ENCODE data around the gene SLC16A4. TPM values are rescaled to one million over a fixed set of nuclear protein-coding genes. Genes with fewer than 3 reads are reported as not detected.
"Not testable (repeated sequence)": the region's sequence is repeated elsewhere in the genome, so short reads cannot be mapped to it uniquely, and the experiment has no call there.

The SLC16A4 gene
- total and polyA plus RNA-seq, 10 of the 15 experiments (the other 5 are each of a cell fraction or from before 2014, with no cell fraction given): 0.13 to 2.2 (median 0.26) TPM; not detected in 1

DNA sequence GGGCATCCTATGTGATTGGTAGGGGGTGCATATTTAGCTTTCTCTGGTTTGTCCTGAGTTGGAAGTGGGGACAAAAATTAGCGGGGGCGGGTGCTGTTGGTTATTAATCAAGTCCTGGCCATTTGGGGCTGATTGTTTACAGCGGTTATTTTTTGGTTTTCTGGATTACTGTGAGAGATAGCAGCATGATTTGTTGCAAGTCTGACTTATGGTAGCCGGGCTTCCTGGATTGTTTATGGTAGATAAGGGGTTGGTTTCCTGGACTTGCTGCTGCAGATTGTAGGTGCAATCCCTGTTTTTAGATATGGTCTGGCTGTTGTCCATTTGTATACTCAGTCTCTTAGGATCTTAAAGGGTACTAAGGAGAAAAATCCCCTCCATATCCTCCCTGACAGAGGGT is 48.1 kb upstream of the SLC16A4 start (continued):
- no peak for TF ChIP-seq ZZZ3 (IDR thresholded peaks at IDR 0.05; ENCODE audit: control insufficient read depth, insufficient read length, low read depth)
- no peak for TF ChIP-seq POLR2A (IDR thresholded peaks at IDR 0.05; ENCODE audit: low read depth, low read length)
- TF ChIP-seq, protein P1, sequence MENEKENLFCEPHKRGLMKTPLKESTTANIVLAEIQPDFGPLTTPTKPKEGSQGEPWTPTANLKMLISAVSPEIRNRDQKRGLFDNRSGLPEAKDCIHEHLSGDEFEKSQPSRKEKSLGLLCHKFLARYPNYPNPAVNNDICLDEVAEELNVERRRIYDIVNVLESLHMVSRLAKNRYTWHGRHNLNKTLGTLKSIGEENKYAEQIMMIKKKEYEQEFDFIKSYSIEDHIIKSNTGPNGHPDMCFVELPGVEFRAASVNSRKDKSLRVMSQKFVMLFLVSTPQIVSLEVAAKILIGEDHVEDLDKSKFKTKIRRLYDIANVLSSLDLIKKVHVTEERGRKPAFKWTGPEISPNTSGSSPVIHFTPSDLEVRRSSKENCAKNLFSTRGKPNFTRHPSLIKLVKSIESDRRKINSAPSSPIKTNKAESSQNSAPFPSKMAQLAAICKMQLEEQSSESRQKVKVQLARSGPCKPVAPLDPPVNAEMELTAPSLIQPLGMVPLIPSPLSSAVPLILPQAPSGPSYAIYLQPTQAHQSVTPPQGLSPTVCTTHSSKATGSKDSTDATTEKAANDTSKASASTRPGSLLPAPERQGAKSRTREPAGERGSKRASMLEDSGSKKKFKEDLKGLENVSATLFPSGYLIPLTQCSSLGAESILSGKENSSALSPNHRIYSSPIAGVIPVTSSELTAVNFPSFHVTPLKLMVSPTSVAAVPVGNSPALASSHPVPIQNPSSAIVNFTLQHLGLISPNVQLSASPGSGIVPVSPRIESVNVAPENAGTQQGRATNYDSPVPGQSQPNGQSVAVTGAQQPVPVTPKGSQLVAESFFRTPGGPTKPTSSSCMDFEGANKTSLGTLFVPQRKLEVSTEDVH (IDR thresholded peaks at IDR 0.05; ENCODE audit: low read depth, partially characterized antibody): no peak
- TF ChIP-seq KAT2A (conservative IDR thresholded peaks at IDR 0.05; ENCODE audit: control insufficient read depth, low read depth, low read length): no peak
- no peak for TF ChIP-seq RCOR1 (conservative IDR thresholded peaks at IDR 0.05; ENCODE audit: low read depth, low read length)
- TF ChIP-seq HDAC2 (IDR thresholded peaks at IDR 0.05): no peak
- TF ChIP-seq, protein P2, sequence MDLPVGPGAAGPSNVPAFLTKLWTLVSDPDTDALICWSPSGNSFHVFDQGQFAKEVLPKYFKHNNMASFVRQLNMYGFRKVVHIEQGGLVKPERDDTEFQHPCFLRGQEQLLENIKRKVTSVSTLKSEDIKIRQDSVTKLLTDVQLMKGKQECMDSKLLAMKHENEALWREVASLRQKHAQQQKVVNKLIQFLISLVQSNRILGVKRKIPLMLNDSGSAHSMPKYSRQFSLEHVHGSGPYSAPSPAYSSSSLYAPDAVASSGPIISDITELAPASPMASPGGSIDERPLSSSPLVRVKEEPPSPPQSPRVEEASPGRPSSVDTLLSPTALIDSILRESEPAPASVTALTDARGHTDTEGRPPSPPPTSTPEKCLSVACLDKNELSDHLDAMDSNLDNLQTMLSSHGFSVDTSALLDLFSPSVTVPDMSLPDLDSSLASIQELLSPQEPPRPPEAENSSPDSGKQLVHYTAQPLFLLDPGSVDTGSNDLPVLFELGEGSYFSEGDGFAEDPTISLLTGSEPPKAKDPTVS (IDR thresholded peaks at IDR 0.05; ENCODE audit: low read depth, low read length): no peak
- no peak for TF ChIP-seq SMAD1 (IDR thresholded peaks at IDR 0.05; ENCODE audit: low read depth, partially characterized antibody)
- TF ChIP-seq, protein P3, sequence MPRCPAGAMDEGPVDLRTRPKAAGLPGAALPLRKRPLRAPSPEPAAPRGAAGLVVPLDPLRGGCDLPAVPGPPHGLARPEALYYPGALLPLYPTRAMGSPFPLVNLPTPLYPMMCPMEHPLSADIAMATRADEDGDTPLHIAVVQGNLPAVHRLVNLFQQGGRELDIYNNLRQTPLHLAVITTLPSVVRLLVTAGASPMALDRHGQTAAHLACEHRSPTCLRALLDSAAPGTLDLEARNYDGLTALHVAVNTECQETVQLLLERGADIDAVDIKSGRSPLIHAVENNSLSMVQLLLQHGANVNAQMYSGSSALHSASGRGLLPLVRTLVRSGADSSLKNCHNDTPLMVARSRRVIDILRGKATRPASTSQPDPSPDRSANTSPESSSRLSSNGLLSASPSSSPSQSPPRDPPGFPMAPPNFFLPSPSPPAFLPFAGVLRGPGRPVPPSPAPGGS (IDR thresholded peaks at IDR 0.05; ENCODE audit: borderline replicate concordance, insufficient read depth, low read depth, low read length, poor library complexity, severe bottlenecking): no peak

DNA sequence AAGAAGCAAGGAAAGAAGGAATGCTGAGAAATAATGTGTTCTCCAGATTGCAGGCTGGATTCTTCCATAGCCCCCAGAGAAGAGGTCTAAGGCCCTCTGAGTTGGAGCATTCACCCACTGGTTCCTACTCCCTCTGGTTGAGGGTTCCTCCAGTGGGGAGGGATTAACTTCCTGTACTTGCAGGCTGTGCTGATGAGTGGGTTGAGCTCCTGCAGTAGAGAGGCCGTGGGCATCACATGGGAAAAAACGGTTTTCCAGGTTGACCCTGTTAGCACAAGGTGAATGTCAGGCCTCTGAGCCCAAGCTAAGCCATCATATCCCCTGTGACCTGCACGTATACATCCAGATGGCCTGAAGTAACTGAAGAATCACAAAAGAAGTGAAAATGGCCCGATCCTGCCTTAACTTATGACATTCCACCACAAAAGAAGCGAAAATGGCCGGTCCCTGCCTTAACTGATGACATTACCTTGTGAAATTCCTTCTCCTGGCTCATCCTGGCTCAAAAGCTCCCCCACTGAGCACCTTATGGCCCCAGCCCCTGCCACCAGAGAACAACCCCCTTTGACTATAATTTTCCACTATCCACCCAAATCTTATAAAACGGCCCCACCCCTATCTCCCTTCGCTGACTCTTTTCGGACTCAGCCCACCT is 46.9 kb upstream of the SLC16A4 start:
- intact Hi-C loops (cut with micrococcal nuclease; ENCODE audit: unreplicated experiment); POLR2A ChIA-PET; H4K20me1 ChIP-seq (ENCODE audit: control insufficient read depth, insufficient read depth); H3K79me2 ChIP-seq (ENCODE audit: control insufficient read depth, insufficient read depth, low read length); H3K9ac ChIP-seq (ENCODE audit: control insufficient read depth, insufficient read depth, low read length); ATAC-seq; H3K27ac ChIP-seq (ENCODE audit: control insufficient read depth, insufficient read depth); RAD21 ChIA-PET (ENCODE audit: unreplicated experiment); H3K27me3 ChIP-seq (replicated peaks in 1 of 2; ENCODE audit: control insufficient read depth in 2 of 2, insufficient read depth in 2 of 2, low read length in 1 of 2); in situ Hi-C loops (cut with MboI); H3K4me3 ChIP-seq; H3K4me2 ChIP-seq (ENCODE audit: control insufficient read depth, insufficient read depth); H3K4me1 ChIP-seq (ENCODE audit: control insufficient read depth, insufficient read depth, low read length); DNase-seq (ENCODE audit: low read depth, low spot score); H3K9me3 ChIP-seq (replicated peaks; ENCODE audit: control insufficient read depth, insufficient read depth, low read length); FAIRE-seq; H2AFZ ChIP-seq (ENCODE audit: control insufficient read depth, low read depth, low read length); H3K36me3 ChIP-seq (ENCODE audit: control insufficient read depth in 2 of 2, insufficient read depth in 2 of 2, low read length in 1 of 2); BruUV-seq (replicated peaks): not testable (repeated sequence)
- ChIA-PET CTCF (interaction anchor here (0.6 to 1.9 kb wide), 5 partner anchors 9 to 235 kb away, joined by 3 to 5 read pairs (median 4); no protein-coding TSS in a partner anchor), SMC1A (ENCODE audit: uncharacterized antibody, unreplicated experiment) (interaction anchor here (0.7 to 1.5 kb wide), 2 partner anchors 23 to 30 kb away, joined by 3 to 4 read pairs; no protein-coding TSS in a partner anchor)
- WGBS (ENCODE audit: insufficient coverage, insufficient replicate concordance, low lambda C conversion rate, missing lambda C conversion rate): 14% methylated on average over 9 of the region's 9 CpGs
